K562 treated with DMSO at 1 percent for 24 hours (cell line): ENCODE results near the gene CST11. TPM values are rescaled to one million over a fixed set of nuclear protein-coding genes. Genes with fewer than 3 reads are reported as not detected.

Source experiments
- total RNA-seq: library from RNA; unstranded; fragments of 300-600 nt; gene quantifications from 2 replicates; pipeline ENCODE4 v1.2.3, GENCODE V29; 2022; ENCODE audit warnings: low read depth; ENCODE audit not compliant: insufficient read depth

Gene CST11, protein sequence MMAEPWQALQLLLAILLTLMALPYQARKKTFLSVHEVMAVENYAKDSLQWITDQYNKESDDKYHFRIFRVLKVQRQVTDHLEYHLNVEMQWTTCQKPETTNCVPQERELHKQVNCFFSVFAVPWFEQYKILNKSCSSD
- total RNA-seq: not detected in 2 replicates

DNA sequence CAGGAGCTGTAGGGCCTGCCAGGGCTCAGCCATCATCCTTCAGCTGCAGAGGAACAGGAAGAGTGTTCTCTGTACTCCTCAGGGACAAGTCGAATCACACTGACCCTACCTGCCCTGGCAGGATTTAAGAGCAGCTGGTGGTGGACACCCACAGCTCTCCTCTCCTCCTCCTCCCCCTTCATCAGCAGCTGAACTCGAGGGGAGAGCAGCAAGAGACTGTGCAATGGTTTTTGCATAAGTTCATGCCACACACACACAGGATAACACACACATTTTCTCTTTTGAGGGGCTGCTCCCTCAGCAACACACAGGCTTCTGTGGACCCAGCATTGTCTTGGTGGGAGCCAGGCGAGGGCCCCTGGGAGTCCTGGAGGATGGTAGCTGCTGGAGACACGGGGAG, at the start of gene CST11:
CST11 (minus strand) TSS at position 101 of the 400 bp plus-strand sequence; CDS start at position 36, 65 bp downstream.

DNA sequence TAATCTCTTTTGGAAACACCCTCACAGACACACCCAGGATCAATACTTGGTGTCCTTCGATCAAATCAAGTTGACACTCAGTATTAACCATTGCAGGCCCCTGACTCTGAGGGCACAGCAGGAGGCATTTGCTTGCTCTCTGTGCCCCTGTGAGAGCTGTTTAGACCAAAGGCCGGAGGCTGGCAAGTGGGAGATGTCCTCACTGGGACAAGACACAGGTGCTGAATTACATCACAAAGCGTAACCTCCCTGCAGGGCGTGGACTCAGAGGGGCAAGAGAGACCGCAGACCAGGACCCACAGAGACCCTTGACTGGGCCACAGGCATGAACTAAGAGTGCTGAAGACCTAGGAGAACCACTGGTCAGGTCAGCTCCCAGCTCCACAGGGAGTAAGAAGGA, 38.1 kb upstream of the CST11 start, which contains the start of gene CST8:
CST8 (plus strand) TSS at position 301 of the 400 bp plus-strand sequence. CDS start 551 bp downstream, outside the sequence.

DNA sequence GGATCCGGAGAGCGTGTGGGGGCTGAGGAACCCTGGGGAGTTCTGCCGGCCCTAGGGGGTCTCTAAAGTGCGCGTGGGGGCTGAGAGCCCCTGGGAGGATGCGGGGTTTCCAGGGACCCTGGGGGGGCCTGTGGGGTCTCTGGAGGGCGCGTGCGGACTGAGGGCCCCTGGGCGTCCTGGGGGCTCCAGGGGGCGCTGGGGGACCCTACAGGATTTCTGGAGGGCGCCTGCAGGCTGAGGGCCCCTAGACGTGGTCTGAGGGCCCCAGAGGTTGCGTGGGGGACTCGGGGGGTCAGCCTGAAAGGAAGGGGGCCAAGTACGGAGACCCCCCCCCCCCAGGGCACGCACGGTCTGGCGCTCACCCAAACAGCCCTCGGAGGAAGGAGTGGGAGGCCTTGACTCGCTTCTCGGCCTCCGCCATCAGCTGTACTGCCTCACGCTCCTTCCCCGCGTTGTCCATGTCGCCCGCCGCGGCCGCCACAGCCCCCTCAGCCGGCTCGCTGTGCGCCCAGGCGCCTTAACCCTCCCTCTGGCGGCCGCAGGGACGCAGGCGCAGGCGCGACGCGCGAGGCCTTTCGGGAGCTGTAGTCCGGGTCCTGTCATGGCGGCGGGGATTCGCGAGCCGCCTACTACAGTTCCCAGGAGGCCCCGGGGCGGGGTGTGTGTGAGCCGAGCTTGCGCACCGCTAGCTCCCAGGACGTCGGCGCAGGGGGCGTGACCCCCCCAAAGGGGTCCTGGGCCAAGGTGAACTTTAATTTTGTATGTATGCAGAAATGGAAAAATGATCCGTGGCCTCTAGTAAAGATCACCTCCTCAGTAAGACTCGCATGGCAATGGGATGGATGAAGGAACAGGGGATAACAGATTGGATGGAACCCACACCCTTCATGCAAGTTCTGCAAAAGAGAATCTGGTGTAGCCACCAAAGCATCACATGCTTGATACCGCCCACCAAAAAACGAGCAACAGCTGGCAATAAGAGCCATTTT, 31.4 kb downstream of the CST11 start, which contains the start of gene NAPB:
NAPB (minus strand) TSS at position 546 of the 989 bp plus-strand sequence; CDS start at position 460, 86 bp downstream.

Other genes starting within 250 kb of the CST11 start
- 26.5 and 29.1 TPM in 2 replicates for gene NXT1, start 102.1 kb downstream of the CST11 start, total RNA-seq
- gene GZF1, start 90.7 kb downstream of the CST11 start, total RNA-seq: 9.8 and 17.2 TPM in 2 replicates
- gene NAPB, start 31.4 kb downstream of the CST11 start, total RNA-seq: 2.2 and 2.3 TPM in 2 replicates
- gene CSTL1, start 13.2 kb downstream of the CST11 start, total RNA-seq: not detected in 2 replicates
- not detected in 2 replicates for gene CST8, start 38.2 kb upstream of the CST11 start, total RNA-seq
- gene CST9L, start 115.6 kb upstream of the CST11 start, total RNA-seq: not detected in 2 replicates
- not detected in 2 replicates for gene CST9, start 153.0 kb upstream of the CST11 start, total RNA-seq
- gene CST3, start 185.1 kb upstream of the CST11 start, total RNA-seq: 502 and 531 TPM in 2 replicates
- not detected in 2 replicates for gene CST4, start 236.2 kb upstream of the CST11 start, total RNA-seq